HCT116 (cell line): ENCODE measurements around the gene CYREN. TPM values are rescaled to one million over a fixed set of nuclear protein-coding genes. Genes with fewer than 3 reads are reported as not detected.

Experiments used
- ATAC-seq: fragments of 200-7000 bp; cut with Tn5 transposase; 2 replicates; pipeline ENCODE4 v1.9.1; 2020; ENCODE audit warnings: mild to moderate bottlenecking, moderate library complexity
- BruUV-seq: library from RNA; stranded (reverse); fragments of 400-500 nt; replicated peaks from 2 replicates; lab custom pipeline; 2021; lab: Mats Ljungman, UMichigan
- CTCF ChIA-PET: fragments of 300-600 bp; sonication (Branson Sonifier 250); formaldehyde crosslinking; loops from one replicate; lab custom pipeline; 2021; ENCODE audit warnings: antibody characterized with exemption; lab: Charles Lee
- POLR2A ChIA-PET: fragments of 300-600, 350-600 bp; sonication (Branson Sonifier 250); formaldehyde crosslinking; loops from one replicate; lab custom pipeline; 2021; ENCODE audit warnings: antibody characterized with exemption; lab: Charles Lee
- RAD21 ChIA-PET, 2 experiments: fragments of 300-600 bp; sonication (Branson Sonifier 250); formaldehyde crosslinking; loops; one replicate each; lab custom pipeline; 2023; ENCODE audit warnings: low total read pairs in 2 of 2; ENCODE audit not compliant: uncharacterized antibody in 2 of 2, unreplicated experiment in 2 of 2, low non-redundant PET in 1 of 2; lab: Charles Lee
- DNase-seq: peaks from one replicate; pipeline ENCODE4 v3.0.0-alpha.2; 2010; ENCODE audit warnings: low read depth, low spot score
- H2AFZ ChIP-seq: fragments of 200-600 bp; shearing (Covaris generic), sonication (generic); 2 replicates; pipeline ENCODE4 v1.6.1; 2017; ENCODE audit warnings: low read depth, mixed run types, mixed read lengths, antibody characterized with exemption, low read length; ENCODE audit not compliant: poor library complexity, severe bottlenecking
- H3K27ac ChIP-seq: 2 replicates; pipeline ENCODE4 v1.5.1; 2012; ENCODE audit warnings: low read depth, low read length
- H3K27me3 ChIP-seq: fragments of 200-600 bp; sonication (generic); 2 replicates; pipeline ENCODE4 v1.6.1; 2016; ENCODE audit warnings: mixed run types, low read length, mixed read lengths; ENCODE audit not compliant: insufficient read depth
- H3K36me3 ChIP-seq, 2 experiments: fragments of 200-500 bp in 1 of 2; fragments of 200-600 bp in 1 of 2; sonication (Bioruptor generic) in 1 of 2; sonication (generic) in 1 of 2; 2 replicates each; pipeline versions ENCODE4 v1.5.1 to v1.6.1; 2014 to 2016; ENCODE audit warnings: low read length in 2 of 2, inconsistent platforms in 1 of 2, mixed read lengths in 1 of 2, mixed run types in 1 of 2; ENCODE audit not compliant: insufficient read depth in 2 of 2, control insufficient read depth in 1 of 2
- H3K4me1 ChIP-seq, 2 experiments: fragments of 200-600 bp in 1 of 2; sonication (generic) in 1 of 2; 2 replicates each; pipeline versions ENCODE4 v1.5.1 to v1.6.1; 2012 to 2017; ENCODE audit warnings: low read length in 2 of 2, inconsistent platforms in 1 of 2, mild to moderate bottlenecking in 1 of 2, mixed read lengths in 1 of 2, mixed run types in 1 of 2, moderate library complexity in 1 of 2; ENCODE audit not compliant: insufficient read depth in 2 of 2, control insufficient read depth in 1 of 2
- H3K4me2 ChIP-seq: fragments of 200-600 bp; sonication (generic); 2 replicates; pipeline ENCODE4 v1.6.1; 2017; ENCODE audit warnings: mixed run types, low read length, mixed read lengths
- H3K4me3 ChIP-seq, 2 experiments: fragments of 200-600 bp in 1 of 2; sonication (generic) in 1 of 2; replicated peaks in 1 of 2; 2 replicates each; pipeline ENCODE4 v1.5.1; 2011 to 2016; ENCODE audit warnings: low read length in 2 of 2, control low read depth in 1 of 2, low read depth in 1 of 2, mild to moderate bottlenecking in 1 of 2, mixed read lengths in 1 of 2, mixed run types in 1 of 2
- H3K79me2 ChIP-seq: fragments of 200-600 bp; sonication (generic); 2 replicates; pipeline ENCODE4 v1.6.1; 2017; ENCODE audit warnings: mild to moderate bottlenecking, mixed run types, low read length, moderate library complexity, mixed read lengths; ENCODE audit not compliant: insufficient read depth
- H3K9ac ChIP-seq: fragments of 200-600 bp; sonication (generic); 2 replicates; pipeline ENCODE4 v1.6.1; 2016; ENCODE audit warnings: low read length, mixed read lengths
- H3K9me2 ChIP-seq: fragments of 200-600 bp; sonication (generic), shearing (Covaris generic); 2 replicates; pipeline ENCODE4 v1.6.1; 2017; ENCODE audit warnings: mixed run types, mild to moderate bottlenecking, moderate library complexity; ENCODE audit not compliant: insufficient read depth
- H3K9me3 ChIP-seq, 2 experiments: fragments of 200-500 bp in 1 of 2; fragments of 200-600 bp in 1 of 2; sonication (Bioruptor generic) in 1 of 2; sonication (generic) in 1 of 2; 2 replicates each; pipeline ENCODE4 v1.6.1; 2014 to 2017; ENCODE audit warnings: low read length in 2 of 2, mixed read lengths in 2 of 2, inconsistent platforms in 1 of 2, low read depth in 1 of 2, mild to moderate bottlenecking in 1 of 2, mixed run types in 1 of 2, moderate library complexity in 1 of 2; ENCODE audit not compliant: control insufficient read depth in 1 of 2, insufficient read depth in 1 of 2
- H4K20me1 ChIP-seq: fragments of 200-600 bp; sonication (generic), shearing (Covaris generic); 2 replicates; pipeline ENCODE4 v1.6.1; 2017; ENCODE audit warnings: mixed run types, mild to moderate bottlenecking, moderate library complexity; ENCODE audit not compliant: insufficient read depth
- CEBPB ChIP-seq: IDR thresholded peaks from 2 replicates; pipeline ENCODE4 v1.6.1; 2012; ENCODE audit warnings: low read depth
- EGR1 ChIP-seq: IDR thresholded peaks from 2 replicates; pipeline ENCODE4 v1.6.1; 2012; ENCODE audit warnings: low read depth
- EZH2 ChIP-seq: fragments of 200-600 bp; sonication (generic); IDR thresholded peaks from 2 replicates; pipeline ENCODE4 v1.6.1; 2017; ENCODE audit warnings: antibody characterized with exemption, mixed run types
- FOSL1 ChIP-seq: IDR thresholded peaks from 2 replicates; pipeline ENCODE4 v1.6.1; 2012; ENCODE audit warnings: low read depth
- JUND ChIP-seq: IDR thresholded peaks from 2 replicates; pipeline ENCODE4 v1.6.1; 2012
- RAD21 ChIP-seq: IDR thresholded peaks from 2 replicates; pipeline ENCODE4 v1.6.1; 2012; ENCODE audit warnings: low read depth, mild to moderate bottlenecking
- SIN3A ChIP-seq: IDR thresholded peaks from 2 replicates; pipeline ENCODE4 v1.6.1; 2012; ENCODE audit warnings: low read depth
- SP1 ChIP-seq: IDR thresholded peaks from 2 replicates; pipeline ENCODE4 v1.6.1; 2012; ENCODE audit warnings: low read depth
- SRF ChIP-seq: IDR thresholded peaks from 2 replicates; pipeline ENCODE4 v1.6.1; 2012; ENCODE audit warnings: low read depth
- YY1 ChIP-seq: IDR thresholded peaks from 2 replicates; pipeline ENCODE4 v1.6.1; 2011; ENCODE audit warnings: low read length, low read depth, moderate library complexity, mild to moderate bottlenecking; ENCODE audit not compliant: insufficient replicate concordance; ENCODE audit errors: extremely low read depth
- ZNF274 ChIP-seq: fragments of 200-500 bp; sonication (Bioruptor generic); IDR thresholded peaks from 2 replicates; pipeline ENCODE4 v1.6.1; 2014; ENCODE audit warnings: mild to moderate bottlenecking, low read depth, low read length, inconsistent platforms
- intact Hi-C: fragments of 100-400 bp; cut with micrococcal nuclease; formaldehyde crosslinking; loops from 2 replicates; pipeline ENCODE4 v1.10.0; 2022
- total RNA-seq: library from RNA; stranded (reverse); gene quantifications from one replicate; pipeline ENCODE4 v1.2.1, GENCODE V29; 2021; ENCODE audit not compliant: unreplicated experiment
- TF ChIP-seq, protein P1 (sequence below), 3 experiments: fragments of 200-600 bp in 1 of 3; sonication (generic) in 1 of 3; IDR thresholded peaks in 2 of 3; conservative IDR thresholded peaks in 1 of 3; 2 replicates each; pipeline ENCODE4 v1.5.1; 2012 to 2017; ENCODE audit warnings: low read depth in 2 of 3, low read length in 2 of 3, antibody characterized with exemption in 1 of 3, borderline replicate concordance in 1 of 3, control low read depth in 1 of 3, mild to moderate bottlenecking in 1 of 3, mixed read lengths in 1 of 3, mixed run types in 1 of 3, moderate library complexity in 1 of 3; ENCODE audit not compliant: insufficient read depth in 1 of 3
- TF ChIP-seq, protein P2 (sequence below): IDR thresholded peaks from 2 replicates; pipeline ENCODE4 v1.6.1; 2012; ENCODE audit warnings: low read depth
- TF ChIP-seq, protein P3 (sequence below): IDR thresholded peaks from 2 replicates; pipeline ENCODE4 v1.6.1; 2012

CYREN gene
- total RNA-seq, 1 experiment from 2014 or later: 54.5 TPM

DNA sequence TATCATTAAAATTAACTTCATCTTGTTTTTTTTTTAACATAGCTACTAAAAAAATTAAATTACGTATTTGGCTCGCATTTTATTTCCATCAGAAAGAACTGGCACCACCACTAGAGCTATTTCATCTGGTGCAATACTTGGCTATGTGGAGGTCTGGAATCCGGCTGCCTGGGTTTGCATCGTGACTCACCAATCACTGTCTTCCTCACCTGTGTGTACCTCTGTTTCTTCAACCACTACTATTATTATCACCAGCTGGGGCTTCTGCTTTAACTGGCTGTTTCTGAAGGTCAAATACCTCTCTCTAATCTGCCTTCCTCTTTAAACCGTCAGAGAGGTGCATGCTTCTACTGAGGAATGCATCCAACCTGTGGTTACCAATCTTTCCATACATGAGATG, 34.4 kb upstream of the CYREN start:
- H3K9me3 ChIP-seq: no peaks in the 10 kb centered on the region
- no peak overlapping the region for H3K27ac ChIP-seq
- H3K9ac ChIP-seq: no peak overlapping the region
- no peak overlapping the region for H3K4me3 ChIP-seq
- TF ChIP-seq FOSL1: no peak
- TF ChIP-seq SP1: no peak
- TF ChIP-seq, all 23 proteins: peak for 0
- no peak for ATAC-seq
- CTCF ChIA-PET: no interaction called here
- no peaks in the 10 kb centered on the region for H3K9me2 ChIP-seq
- no peak for DNase-seq
- POLR2A ChIA-PET: no interaction called here
- no peak overlapping the region for H3K4me2 ChIP-seq
- intact Hi-C loops: no loop called here
- no peak overlapping the region for H2AFZ ChIP-seq
- no peaks in the 10 kb centered on the region for H4K20me1 ChIP-seq
- no peaks in the 10 kb centered on the region for H3K79me2 ChIP-seq
- H3K36me3 ChIP-seq: peaks cover 0 to 3% of the 10 kb centered on the region in 2 experiments; a peak in 1 of 4 replicates
- BruUV-seq: no TSS peak
- H3K27me3 ChIP-seq: no peaks in the 10 kb centered on the region
- no peaks in the 10 kb centered on the region for H3K4me1 ChIP-seq
- RAD21 ChIA-PET: no interaction called here

DNA sequence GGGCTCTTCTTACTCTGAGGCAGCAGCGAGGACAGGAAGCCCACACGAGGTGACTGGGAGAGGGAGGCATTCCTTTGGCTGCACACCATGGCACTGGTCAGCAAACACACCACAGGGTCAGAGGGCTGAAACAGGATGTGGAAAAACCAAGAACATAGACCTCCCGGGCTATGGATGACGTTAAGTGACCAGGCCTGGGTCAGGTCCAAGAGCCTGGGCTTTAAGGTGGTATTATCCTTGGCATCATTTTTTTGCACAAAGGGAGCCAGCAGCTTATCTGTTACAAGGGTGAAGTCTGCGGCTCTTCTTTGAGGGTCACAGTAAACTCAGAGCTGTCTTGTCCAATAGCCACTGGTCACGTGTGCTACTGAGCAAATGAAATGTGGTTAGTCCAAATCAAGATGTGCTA, 33.8 kb upstream of the CYREN start:
- no TSS peak for BruUV-seq
- no peak overlapping the region for H3K27ac ChIP-seq
- TF ChIP-seq SP1 (no peak), SIN3A (no peak), ZNF274 (no peak), EGR1 (no peak), SRF (no peak), RAD21 (no peak), YY1 (no peak), EZH2 (no peak), JUND (no peak), CEBPB (no peak)
- TF ChIP-seq, protein P1, sequence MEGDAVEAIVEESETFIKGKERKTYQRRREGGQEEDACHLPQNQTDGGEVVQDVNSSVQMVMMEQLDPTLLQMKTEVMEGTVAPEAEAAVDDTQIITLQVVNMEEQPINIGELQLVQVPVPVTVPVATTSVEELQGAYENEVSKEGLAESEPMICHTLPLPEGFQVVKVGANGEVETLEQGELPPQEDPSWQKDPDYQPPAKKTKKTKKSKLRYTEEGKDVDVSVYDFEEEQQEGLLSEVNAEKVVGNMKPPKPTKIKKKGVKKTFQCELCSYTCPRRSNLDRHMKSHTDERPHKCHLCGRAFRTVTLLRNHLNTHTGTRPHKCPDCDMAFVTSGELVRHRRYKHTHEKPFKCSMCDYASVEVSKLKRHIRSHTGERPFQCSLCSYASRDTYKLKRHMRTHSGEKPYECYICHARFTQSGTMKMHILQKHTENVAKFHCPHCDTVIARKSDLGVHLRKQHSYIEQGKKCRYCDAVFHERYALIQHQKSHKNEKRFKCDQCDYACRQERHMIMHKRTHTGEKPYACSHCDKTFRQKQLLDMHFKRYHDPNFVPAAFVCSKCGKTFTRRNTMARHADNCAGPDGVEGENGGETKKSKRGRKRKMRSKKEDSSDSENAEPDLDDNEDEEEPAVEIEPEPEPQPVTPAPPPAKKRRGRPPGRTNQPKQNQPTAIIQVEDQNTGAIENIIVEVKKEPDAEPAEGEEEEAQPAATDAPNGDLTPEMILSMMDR (IDR thresholded peaks at IDR 0.05 in 2 of 3, conservative IDR thresholded peaks at IDR 0.05 in 1 of 3; ENCODE audit: borderline replicate concordance in 1 of 3, insufficient read depth in 1 of 3, low read depth in 2 of 3, low read length in 2 of 3): no peak
- TF ChIP-seq, protein P2, sequence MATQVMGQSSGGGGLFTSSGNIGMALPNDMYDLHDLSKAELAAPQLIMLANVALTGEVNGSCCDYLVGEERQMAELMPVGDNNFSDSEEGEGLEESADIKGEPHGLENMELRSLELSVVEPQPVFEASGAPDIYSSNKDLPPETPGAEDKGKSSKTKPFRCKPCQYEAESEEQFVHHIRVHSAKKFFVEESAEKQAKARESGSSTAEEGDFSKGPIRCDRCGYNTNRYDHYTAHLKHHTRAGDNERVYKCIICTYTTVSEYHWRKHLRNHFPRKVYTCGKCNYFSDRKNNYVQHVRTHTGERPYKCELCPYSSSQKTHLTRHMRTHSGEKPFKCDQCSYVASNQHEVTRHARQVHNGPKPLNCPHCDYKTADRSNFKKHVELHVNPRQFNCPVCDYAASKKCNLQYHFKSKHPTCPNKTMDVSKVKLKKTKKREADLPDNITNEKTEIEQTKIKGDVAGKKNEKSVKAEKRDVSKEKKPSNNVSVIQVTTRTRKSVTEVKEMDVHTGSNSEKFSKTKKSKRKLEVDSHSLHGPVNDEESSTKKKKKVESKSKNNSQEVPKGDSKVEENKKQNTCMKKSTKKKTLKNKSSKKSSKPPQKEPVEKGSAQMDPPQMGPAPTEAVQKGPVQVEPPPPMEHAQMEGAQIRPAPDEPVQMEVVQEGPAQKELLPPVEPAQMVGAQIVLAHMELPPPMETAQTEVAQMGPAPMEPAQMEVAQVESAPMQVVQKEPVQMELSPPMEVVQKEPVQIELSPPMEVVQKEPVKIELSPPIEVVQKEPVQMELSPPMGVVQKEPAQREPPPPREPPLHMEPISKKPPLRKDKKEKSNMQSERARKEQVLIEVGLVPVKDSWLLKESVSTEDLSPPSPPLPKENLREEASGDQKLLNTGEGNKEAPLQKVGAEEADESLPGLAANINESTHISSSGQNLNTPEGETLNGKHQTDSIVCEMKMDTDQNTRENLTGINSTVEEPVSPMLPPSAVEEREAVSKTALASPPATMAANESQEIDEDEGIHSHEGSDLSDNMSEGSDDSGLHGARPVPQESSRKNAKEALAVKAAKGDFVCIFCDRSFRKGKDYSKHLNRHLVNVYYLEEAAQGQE: no peak
- TF ChIP-seq, protein P3, sequence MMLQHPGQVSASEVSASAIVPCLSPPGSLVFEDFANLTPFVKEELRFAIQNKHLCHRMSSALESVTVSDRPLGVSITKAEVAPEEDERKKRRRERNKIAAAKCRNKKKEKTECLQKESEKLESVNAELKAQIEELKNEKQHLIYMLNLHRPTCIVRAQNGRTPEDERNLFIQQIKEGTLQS: no peak

More for the DNA sequence above, 33.8 kb upstream of the CYREN start:
- Histone ChIP-seq H2AFZ (no peak overlapping the region), H3K4me3 (no peak overlapping the region), H3K79me2 (no peaks in the 10 kb centered on the region), H3K9me3 (no peaks in the 10 kb centered on the region), H3K4me1 (no peaks in the 10 kb centered on the region), H3K9me2 (no peaks in the 10 kb centered on the region), H3K36me3 (peaks cover 0 to 3% of the 10 kb centered on the region in 2 experiments; a peak in 2 of 4 replicates), H3K27me3 (no peaks in the 10 kb centered on the region), H3K9ac (no peak overlapping the region), H4K20me1 (no peaks in the 10 kb centered on the region), H3K4me2 (no peak overlapping the region)
- ChIA-PET CTCF (no interaction called here), POLR2A (interaction anchor here (0.6 kb wide), 1 partner anchor 558 kb away, joined by 3 read pairs; no protein-coding TSS in a partner anchor), RAD21 (no interaction called here)
- ATAC-seq (no peak), DNase-seq (no peak)
- intact Hi-C loops: no loop called here
